WTC11 (cell line): Measurements from ENCODE around the gene DPP7. TPM values are rescaled to one million over a fixed set of nuclear protein-coding genes. Genes with fewer than 3 reads are reported as not detected.

ENCODE experiments used
- ATAC-seq: fragments of 200-7000 bp; cut with Tn5 transposase; 2 replicates; pipeline ENCODE4 v1.10.0; 2021; ENCODE audit warnings: mild to moderate bottlenecking, moderate library complexity
- CTCF ChIA-PET: fragments of 300-600 bp; sonication (Branson Sonifier 250); formaldehyde crosslinking; loops from one replicate; lab custom pipeline; 2021; ENCODE audit warnings: antibody characterized with exemption; lab: Charles Lee
- POLR2A ChIA-PET: fragments of 350-600 bp; sonication (Branson Sonifier 250); formaldehyde crosslinking; loops from one replicate; lab custom pipeline; 2021; ENCODE audit warnings: antibody characterized with exemption; lab: Charles Lee
- DNase-seq: peaks from one replicate; pipeline ENCODE4 v3.0.0; 2021; ENCODE audit warnings: low spot score
- H3K27ac Mint-ChIP-seq: 2 replicates; pipeline ENCODE4 v1.8.0; 2021; ENCODE audit warnings: mixed read lengths
- H3K27me3 Mint-ChIP-seq: 2 replicates; pipeline ENCODE4 v1.8.0; 2021; ENCODE audit warnings: low read depth, mild to moderate bottlenecking, moderate library complexity, mixed read lengths
- H3K36me3 Mint-ChIP-seq: 2 replicates; pipeline ENCODE4 v1.8.0; 2021; ENCODE audit warnings: mixed read lengths
- H3K4me1 Mint-ChIP-seq: 2 replicates; pipeline ENCODE4 v1.8.0; 2022; ENCODE audit warnings: mixed read lengths
- H3K4me3 Mint-ChIP-seq: 2 replicates; pipeline ENCODE4 v1.8.0; 2021; ENCODE audit warnings: mild to moderate bottlenecking, moderate library complexity, mixed read lengths
- H3K9me3 Mint-ChIP-seq: 2 replicates; pipeline ENCODE4 v1.8.0; 2021; ENCODE audit warnings: mixed read lengths
- ATF2 ChIP-seq: sonication (generic); formaldehyde crosslinking; IDR thresholded peaks from 2 replicates; pipeline ENCODE4 v1.8.1; 2022; ENCODE audit warnings: low read depth, missing genetic modification reagents, borderline replicate concordance
- E2F1 ChIP-seq: sonication (generic); formaldehyde crosslinking; IDR thresholded peaks from 2 replicates; pipeline ENCODE4 v1.8.0; 2022; ENCODE audit warnings: mild to moderate bottlenecking, missing genetic modification reagents
- EMX1 ChIP-seq: fragments of 250-450 bp; sonication (Bioruptor Pico); IDR thresholded peaks from 2 replicates; pipeline ENCODE4 v1.8.0; 2021; ENCODE audit warnings: mild to moderate bottlenecking
- ERG ChIP-seq: fragments of 250-450 bp; sonication (Bioruptor Pico); IDR thresholded peaks from 2 replicates; pipeline ENCODE4 v1.8.0; 2021; ENCODE audit warnings: mild to moderate bottlenecking
- JUN ChIP-seq: sonication (generic); formaldehyde crosslinking; IDR thresholded peaks from 2 replicates; pipeline ENCODE4 v1.8.0; 2023; ENCODE audit warnings: mild to moderate bottlenecking, missing genetic modification reagents
- MXD4 ChIP-seq: fragments of 250-450 bp; sonication (Bioruptor Pico); IDR thresholded peaks from 2 replicates; pipeline ENCODE4 v1.8.0; 2021; ENCODE audit warnings: mild to moderate bottlenecking, moderate library complexity, borderline replicate concordance
- OVOL2 ChIP-seq: fragments of 250-450 bp; sonication (Bioruptor Pico); IDR thresholded peaks from 2 replicates; pipeline ENCODE4 v1.9.0; 2021; ENCODE audit warnings: mild to moderate bottlenecking, borderline replicate concordance
- SMAD3 ChIP-seq: sonication (generic); formaldehyde crosslinking; IDR thresholded peaks from 2 replicates; pipeline ENCODE4 v1.8.0; 2022; ENCODE audit warnings: missing genetic modification reagents, mild to moderate bottlenecking, borderline replicate concordance
- ZNF281 ChIP-seq: sonication (generic); formaldehyde crosslinking; IDR thresholded peaks from 2 replicates; pipeline ENCODE4 v1.8.0; 2023; ENCODE audit warnings: mild to moderate bottlenecking, missing genetic modification reagents
- ZNF396 ChIP-seq: fragments of 250-450 bp; sonication (Bioruptor Pico); IDR thresholded peaks from 2 replicates; pipeline ENCODE4 v1.8.0; 2021; ENCODE audit warnings: mild to moderate bottlenecking, moderate library complexity, borderline replicate concordance
- total RNA-seq: library from RNA; stranded (reverse); gene quantifications from 3 replicates; pipeline ENCODE4 v1.2.3, GENCODE V29; 2021

DPP7 gene
- total RNA-seq, 1 experiment from 2014 or later: 38.9 TPM

GRCh38 chr9:137110911-137111787 lies 3.4 kb downstream of the DPP7 start (continued):
- TF ChIP-seq ERG (CRISPR knock-in tag): no peak

- no peak overlapping the region for H3K27ac Mint-ChIP-seq
- CTCF ChIA-PET: no interaction called here
- DNase-seq: no peak
Observed at GRCh38 chr9:137110147-137110910, 4.2 kb downstream of the DPP7 start.

GRCh38 chr9:137109250-137110146 lies 5.0 kb downstream of the DPP7 start:
- POLR2A ChIA-PET: no interaction called here
- H3K4me3 Mint-ChIP-seq: no peak overlapping the region
- ATAC-seq (no peak), DNase-seq (no peak)
- H3K9me3 Mint-ChIP-seq: no peaks in the 10 kb centered on the region
- CTCF ChIA-PET: interaction anchor here (0.9 kb wide), 1 partner anchor 60 kb away, joined by 3 read pairs; no protein-coding TSS in a partner anchor
- TF ChIP-seq SMAD3 (CRISPR knock-in tag) (no peak), E2F1 (CRISPR knock-in tag) (no peak)
- H3K27me3 Mint-ChIP-seq: peaks cover 8% of the 10 kb centered on the region
- H3K4me1 Mint-ChIP-seq: no peaks in the 10 kb centered on the region
- 0 out of 2 replicates have a peak, but pooled peaks cover 7% of the 10 kb centered on the region for H3K36me3 Mint-ChIP-seq
- no peak overlapping the region for H3K27ac Mint-ChIP-seq

More at GRCh38 chr9:137110147-137110910, 4.2 kb downstream of the DPP7 start:
- POLR2A ChIA-PET: interaction anchor here (0.5 kb wide), 1 partner anchor 91 kb away, joined by 3 read pairs; no protein-coding TSS in a partner anchor
- H3K4me3 Mint-ChIP-seq: no peak overlapping the region
- H3K36me3 Mint-ChIP-seq: 0 out of 2 replicates have a peak, but pooled peaks cover 5% of the 10 kb centered on the region
- peaks cover 14% of the 10 kb centered on the region for H3K27me3 Mint-ChIP-seq
- H3K4me1 Mint-ChIP-seq: no peaks in the 10 kb centered on the region
- ATAC-seq: no peak
- TF ChIP-seq EMX1 (CRISPR knock-in tag): no peak
- TF ChIP-seq ZNF396 (CRISPR knock-in tag): no peak
- no peak for TF ChIP-seq ATF2 (CRISPR knock-in tag)
- no peak for TF ChIP-seq JUN
- TF ChIP-seq ZNF281: no peak
- TF ChIP-seq OVOL2: no peak
- no peak for TF ChIP-seq MXD4 (CRISPR knock-in tag)
- TF ChIP-seq, all 79 proteins: peak for 0
- no peaks in the 10 kb centered on the region for H3K9me3 Mint-ChIP-seq
